NB4 (cell line): ENCODE measurements around the gene MPP4.

Source experiments
- DNase-seq: peaks from one replicate; pipeline ENCODE4 v3.0.0; 2010; ENCODE audit warnings: low read depth
- H3K4me3 ChIP-seq: one replicate; pipeline ENCODE4 v1.5.1; 2011; ENCODE audit warnings: mild to moderate bottlenecking, low read depth, low read length, moderate library complexity
- MYC ChIP-seq: IDR thresholded peaks from 2 replicates; pipeline ENCODE4 v1.6.1; 2011; ENCODE audit warnings: low read depth, low read length
- POLR2A ChIP-seq: IDR thresholded peaks from 2 replicates; pipeline ENCODE4 v1.6.1; 2011; ENCODE audit warnings: mild to moderate bottlenecking; ENCODE audit not compliant: insufficient read length; ENCODE audit errors: extremely low read depth
- TF ChIP-seq, protein P1 (sequence below): IDR thresholded peaks from 2 replicates; pipeline ENCODE4 v1.6.1; 2011; ENCODE audit warnings: low read depth, low read length
- TF ChIP-seq, protein P2 (sequence below): IDR thresholded peaks from one replicate; pipeline ENCODE4 v1.5.1; 2012; ENCODE audit warnings: low read depth, low read length

MPP4 gene

DNA sequence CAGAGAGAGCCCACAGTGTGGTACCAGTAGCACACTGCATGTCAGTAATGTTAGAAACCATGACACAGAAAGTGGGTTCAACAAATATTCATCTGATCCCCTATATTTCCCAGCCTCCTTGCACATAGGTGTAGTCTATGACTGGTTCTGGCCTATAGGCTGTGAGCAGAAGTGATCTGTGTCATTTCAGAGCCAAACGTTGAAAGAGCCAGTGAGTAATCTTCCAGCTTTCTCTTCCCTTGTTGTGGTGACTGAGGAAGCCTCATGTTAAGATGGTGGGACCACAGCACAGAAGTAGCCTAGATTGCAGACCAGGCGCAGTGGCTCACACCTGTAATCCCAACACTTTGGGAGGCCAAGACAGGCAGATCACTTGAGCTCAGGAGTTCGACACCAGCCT lies 59.2 kb downstream of the MPP4 start:
- no peak overlapping the region for H3K4me3 ChIP-seq
- TF ChIP-seq POLR2A = no peak
- no peak for TF ChIP-seq MYC
- TF ChIP-seq, protein P1, sequence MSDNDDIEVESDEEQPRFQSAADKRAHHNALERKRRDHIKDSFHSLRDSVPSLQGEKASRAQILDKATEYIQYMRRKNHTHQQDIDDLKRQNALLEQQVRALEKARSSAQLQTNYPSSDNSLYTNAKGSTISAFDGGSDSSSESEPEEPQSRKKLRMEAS = no peak
- TF ChIP-seq, protein P2, sequence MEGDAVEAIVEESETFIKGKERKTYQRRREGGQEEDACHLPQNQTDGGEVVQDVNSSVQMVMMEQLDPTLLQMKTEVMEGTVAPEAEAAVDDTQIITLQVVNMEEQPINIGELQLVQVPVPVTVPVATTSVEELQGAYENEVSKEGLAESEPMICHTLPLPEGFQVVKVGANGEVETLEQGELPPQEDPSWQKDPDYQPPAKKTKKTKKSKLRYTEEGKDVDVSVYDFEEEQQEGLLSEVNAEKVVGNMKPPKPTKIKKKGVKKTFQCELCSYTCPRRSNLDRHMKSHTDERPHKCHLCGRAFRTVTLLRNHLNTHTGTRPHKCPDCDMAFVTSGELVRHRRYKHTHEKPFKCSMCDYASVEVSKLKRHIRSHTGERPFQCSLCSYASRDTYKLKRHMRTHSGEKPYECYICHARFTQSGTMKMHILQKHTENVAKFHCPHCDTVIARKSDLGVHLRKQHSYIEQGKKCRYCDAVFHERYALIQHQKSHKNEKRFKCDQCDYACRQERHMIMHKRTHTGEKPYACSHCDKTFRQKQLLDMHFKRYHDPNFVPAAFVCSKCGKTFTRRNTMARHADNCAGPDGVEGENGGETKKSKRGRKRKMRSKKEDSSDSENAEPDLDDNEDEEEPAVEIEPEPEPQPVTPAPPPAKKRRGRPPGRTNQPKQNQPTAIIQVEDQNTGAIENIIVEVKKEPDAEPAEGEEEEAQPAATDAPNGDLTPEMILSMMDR = no peak
- DNase-seq = no peak

DNA sequence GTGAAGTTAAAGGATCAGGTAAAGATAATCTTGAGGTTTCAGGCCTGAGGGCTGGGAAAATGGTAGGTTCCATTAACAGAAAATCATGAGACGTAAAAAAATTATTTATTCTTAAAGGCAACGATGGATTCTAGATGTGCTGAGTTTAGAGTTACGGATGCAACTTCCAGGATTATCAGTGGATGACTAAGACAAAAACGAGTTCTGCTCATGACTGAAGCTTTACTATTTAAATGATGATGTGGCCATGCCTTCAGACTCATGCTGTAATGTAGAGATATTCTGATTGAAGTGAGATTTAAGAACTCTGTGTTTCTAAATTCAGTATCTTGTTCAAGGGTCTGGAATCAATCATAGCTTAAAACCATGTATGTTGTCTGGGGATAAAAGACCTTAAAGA lies 60.1 kb downstream of the MPP4 start:
- TF ChIP-seq POLR2A = no peak
- no peak for TF ChIP-seq MYC
- TF ChIP-seq, protein P1 = no peak
- TF ChIP-seq, protein P2 = no peak

DNA sequence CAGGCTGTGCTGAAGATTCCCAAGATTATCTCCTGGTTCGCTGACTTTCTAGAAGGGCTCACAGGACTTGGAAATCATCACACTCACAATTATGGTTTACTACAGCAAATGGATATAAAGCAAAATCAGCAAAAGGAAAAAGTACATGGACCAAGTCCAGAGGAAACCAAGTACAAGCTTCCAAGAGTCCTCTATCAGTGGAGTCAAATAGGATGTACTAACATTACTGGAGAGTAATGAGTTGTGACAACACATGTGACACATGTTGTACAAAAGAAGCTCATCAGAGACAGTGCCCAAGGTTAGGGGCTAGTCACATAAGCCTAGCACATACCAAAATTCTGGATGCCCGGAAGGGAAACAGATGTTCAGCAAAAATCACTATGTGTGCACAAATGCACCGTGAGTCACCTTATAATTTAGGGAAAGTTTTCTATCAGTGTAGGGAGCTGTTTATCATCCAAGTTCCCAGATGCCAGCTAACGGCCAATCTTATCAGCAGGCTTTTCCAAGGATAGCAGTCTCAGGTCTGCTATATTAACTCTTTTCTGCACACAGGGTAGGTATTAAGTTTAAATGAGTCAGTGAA lies 64.7 kb downstream of the MPP4 start:
- TF ChIP-seq POLR2A (no peak), MYC (no peak)
- TF ChIP-seq, protein P2 = no peak
- TF ChIP-seq, protein P1 = no peak

More for the DNA sequence above, 60.1 kb downstream of the MPP4 start:
- H3K4me3 ChIP-seq = no peak overlapping the region
- no peak for DNase-seq

DNA sequence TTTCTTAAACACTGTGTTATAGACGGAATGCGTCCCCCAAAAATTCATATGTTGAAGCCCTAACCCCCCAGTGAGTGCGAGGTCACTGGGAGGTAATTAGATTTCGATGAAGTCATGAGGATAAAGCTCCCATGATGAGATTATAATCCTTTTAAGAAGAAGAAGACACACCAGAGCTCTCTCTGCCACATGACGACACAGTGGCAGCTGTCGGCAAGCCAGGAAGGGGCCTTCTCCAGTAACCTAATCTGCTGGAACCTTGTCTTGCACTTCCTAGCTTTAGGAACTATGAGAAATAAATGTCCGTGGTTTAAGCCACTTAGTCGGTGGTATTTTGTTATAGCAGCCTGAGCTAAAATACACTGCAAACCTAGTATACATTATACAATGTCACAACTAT lies 67.4 kb downstream of the MPP4 start:
- H3K4me3 ChIP-seq = no peak overlapping the region
- TF ChIP-seq, protein P2 = no peak
- TF ChIP-seq, protein P1 = no peak
- no peak for DNase-seq

More for the DNA sequence above, 64.7 kb downstream of the MPP4 start:
- H3K4me3 ChIP-seq = no peak overlapping the region
- DNase-seq = no peak

DNA sequence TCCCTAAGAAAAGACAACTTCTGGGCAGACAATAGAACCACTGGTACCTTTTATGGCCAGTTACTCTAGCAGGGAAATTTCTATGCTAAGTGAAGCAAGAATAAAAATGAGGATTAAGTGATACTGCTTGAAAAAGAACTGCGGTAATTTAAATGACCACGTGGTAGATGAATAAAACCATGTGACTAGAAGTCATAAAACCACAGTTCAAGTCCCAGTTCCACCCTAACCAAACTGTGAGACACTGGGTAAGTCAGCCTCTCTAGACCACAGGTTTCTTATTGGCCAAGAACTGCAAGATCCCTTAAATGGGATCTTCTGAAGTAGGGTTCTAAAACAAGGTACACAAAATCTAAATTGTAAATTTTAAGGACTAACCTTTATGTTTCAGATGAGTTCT lies 67.9 kb downstream of the MPP4 start:
- TF ChIP-seq, protein P2 = no peak
- no peak for TF ChIP-seq POLR2A
- DNase-seq = no peak
- no peak overlapping the region for H3K4me3 ChIP-seq

DNA sequence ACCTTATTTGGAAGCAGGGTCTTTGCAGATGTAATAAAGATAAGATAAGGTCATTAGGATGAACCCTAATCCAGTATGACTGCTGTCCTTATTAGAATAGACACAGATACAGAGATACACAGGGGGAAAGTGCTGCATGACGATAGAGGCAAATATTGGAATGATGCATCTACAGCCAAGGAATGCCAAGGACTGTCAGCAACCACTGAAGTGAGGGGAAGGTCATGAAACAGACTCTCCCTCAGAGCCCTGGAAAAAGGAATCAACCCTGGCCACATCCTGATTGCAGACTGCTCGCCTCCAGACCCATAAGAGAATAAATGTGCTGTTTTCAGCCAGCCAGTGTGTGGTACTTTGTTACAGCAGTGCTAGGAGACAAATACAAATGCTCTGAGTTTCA lies 69.9 kb downstream of the MPP4 start:
- DNase-seq = no peak
- TF ChIP-seq, protein P1 = no peak
- no peak for TF ChIP-seq POLR2A
- TF ChIP-seq MYC = no peak
- TF ChIP-seq, protein P2 = no peak
- H3K4me3 ChIP-seq = no peak overlapping the region
